GM18520 (cell line): ENCODE data around the gene MYO1D.
"Not testable (repeated sequence)": the region's sequence is repeated elsewhere in the genome, so short reads cannot be mapped to it uniquely, and the experiment has no call there.

Experiments
- ATAC-seq: cut with Tn5 transposase; IDR thresholded peaks from one replicate; pipeline ENCODE4 v1.9.1; 2021; ENCODE audit not compliant: unreplicated experiment

The MYO1D gene

DNA sequence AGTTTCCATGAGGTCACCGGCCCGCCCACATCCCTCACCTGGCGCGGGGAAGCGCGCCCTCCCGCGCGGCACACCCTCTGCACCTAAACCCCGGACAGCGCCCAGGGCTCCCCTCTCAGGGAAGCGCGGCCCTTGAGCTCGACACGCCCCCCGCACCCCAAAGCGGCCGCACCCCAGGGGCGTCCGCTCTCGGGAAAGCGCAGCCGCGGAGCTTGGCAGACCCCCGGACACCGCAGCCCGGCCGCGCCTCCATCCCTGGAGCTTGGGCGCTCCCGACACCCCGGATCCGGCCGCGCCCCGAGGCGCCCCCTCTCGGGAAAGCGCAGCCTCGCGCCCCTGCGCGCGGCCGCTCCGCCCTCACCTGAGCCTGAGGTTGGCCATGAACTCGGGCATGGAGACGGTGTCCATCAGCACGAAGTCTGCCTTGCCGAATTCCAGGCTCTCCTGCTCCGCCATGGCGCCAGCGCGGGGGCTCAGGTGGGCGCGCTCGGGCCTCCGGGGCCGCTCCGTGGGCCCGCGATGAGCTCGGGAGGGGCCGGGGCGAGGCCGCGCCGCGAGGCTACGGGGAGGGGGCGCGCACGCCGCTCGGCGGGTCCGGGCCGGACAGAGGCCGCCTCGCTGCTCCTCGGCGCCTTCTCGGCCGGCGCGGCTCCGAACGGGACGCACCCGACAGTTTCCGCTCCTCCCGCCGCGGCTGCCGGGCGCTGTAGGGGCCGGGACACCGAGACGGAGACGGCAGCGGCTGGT is at the start of gene MYO1D:
Gene MYO1D, minus strand, starts transcription at position 708 of the 747 bp plus-strand sequence. Its CDS starts 252 bp downstream, at position 456.
- peak; percentile 44 for ATAC-seq

GRCh38 chr17:32926183-32926582 is 49.3 kb upstream of the MYO1D start:
- ATAC-seq: no peak

DNA sequence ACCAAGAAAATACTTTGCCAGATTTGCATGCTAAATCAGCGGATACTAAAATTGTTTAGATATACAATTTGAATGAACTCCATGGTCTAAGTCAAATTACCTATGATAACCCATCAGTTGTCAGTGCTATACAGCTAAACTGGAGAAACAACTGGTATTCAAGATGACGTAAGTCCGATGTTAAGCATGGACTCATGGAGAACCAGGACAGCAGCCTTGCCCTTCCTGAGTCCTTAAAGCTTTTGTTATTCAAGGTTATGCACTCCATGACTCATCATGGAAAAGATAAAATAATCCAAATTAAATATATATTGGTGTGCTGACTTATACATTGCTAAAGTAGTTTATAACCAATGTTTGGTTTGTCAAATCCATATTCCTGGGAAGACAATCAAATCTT is 47.0 kb upstream of the MYO1D start:
- not testable (repeated sequence) for ATAC-seq

- ATAC-seq: no peak
Measured at GRCh38 chr17:32921017-32921416, 44.1 kb upstream of the MYO1D start.

- ATAC-seq: no peak
Measured at GRCh38 chr17:32920293-32920692, 43.4 kb upstream of the MYO1D start.

GRCh38 chr17:32919876-32920275 is 43.0 kb upstream of the MYO1D start:
- ATAC-seq: not testable (repeated sequence)

DNA sequence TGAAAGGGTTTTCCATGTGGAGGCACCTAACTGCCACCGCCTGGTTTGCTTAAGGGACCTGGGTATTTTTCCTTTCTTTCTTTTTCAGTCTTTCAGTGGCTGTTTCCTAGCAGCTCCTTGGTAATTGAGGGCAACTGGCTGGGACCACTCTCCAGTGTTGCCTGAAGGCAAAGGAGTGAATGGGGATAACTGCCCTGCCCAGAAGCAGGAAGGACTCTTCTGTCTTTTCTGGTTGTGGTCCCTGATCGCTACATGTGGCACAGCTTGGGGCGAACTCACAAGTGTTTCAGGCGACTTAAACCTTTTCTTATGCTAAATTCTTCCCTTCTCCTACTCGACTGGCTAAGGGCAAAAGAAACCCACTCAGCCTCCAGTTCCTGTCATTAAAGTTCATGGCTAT is 40.9 kb upstream of the MYO1D start:
- no peak for ATAC-seq

DNA sequence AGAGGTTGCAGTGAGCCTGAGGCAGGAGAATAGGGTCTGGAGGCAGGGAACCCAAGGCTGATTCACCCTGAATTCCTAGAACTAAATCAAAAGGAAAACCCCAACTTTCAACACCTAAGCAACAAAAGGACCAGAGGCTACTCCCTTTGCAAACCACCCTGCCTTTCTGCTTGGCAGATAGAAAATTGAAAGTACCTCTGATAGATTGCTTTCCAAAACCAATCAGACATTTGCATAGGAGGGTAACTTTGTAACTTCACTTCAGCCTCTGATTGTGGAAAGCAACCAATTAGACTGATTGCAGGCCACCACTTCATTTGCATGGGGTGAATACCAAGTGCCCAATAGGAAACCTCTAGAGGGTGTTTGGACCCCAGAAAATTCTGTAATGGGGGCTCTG is 40.2 kb upstream of the MYO1D start:
- no peak for ATAC-seq

- ATAC-seq: no peak
Measured at GRCh38 chr17:32916134-32916533, 39.2 kb upstream of the MYO1D start.

- no peak for ATAC-seq
Measured at GRCh38 chr17:32915245-32915644, 38.3 kb upstream of the MYO1D start.

DNA sequence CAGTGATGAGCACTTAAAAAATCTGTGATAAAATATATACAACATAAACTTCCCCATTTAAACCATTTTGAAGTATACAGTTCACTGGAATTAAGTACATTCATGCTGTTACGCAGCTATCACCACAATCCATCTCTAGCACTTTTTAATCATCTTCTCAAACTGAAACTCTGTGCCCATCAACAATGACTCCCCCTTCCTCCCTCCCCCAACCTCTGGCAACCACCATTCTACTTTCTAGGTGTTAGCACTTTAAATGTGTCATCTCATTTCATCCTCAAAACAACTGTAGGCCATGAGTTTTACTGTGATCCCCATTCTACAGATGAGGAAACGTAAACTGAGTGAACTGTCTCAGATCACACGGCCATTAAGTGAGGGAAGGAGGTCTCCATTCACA is 37.3 kb upstream of the MYO1D start:
- no peak for ATAC-seq

GRCh38 chr17:32913593-32913992 is 36.7 kb upstream of the MYO1D start:
- ATAC-seq: no peak

DNA sequence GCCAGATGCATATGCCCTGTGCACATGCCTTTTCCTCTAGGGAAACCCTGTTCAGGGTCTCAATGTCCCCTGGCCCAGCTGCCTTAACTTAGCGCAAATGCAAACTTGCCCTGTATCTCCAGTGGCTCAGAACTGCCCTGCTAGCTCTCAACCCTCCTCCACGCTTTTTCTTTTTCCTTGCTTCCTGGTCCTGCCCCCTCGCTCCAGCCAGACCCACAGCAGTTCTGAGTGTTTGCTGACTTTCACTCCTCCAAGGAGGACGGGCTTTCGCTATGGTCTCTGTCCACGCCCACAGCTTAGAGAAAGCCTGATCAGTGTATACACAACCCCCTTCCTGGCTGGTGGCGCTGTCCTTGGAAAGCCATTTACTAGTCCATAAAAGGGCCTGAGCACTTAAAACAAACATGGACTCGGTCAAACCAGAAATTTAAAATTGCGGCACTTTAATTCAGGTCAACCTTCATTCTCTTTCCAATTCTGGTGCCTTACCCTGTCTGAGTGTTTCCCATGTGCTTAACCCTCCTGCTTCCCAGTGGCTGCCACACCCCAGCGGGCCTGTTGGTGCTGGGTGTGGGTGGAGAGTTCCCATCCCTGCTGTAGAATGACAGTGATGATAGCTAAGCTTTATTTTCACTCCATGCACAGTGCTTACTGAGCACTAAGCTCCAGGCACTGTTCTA is 35.4 kb upstream of the MYO1D start:
- no peak for ATAC-seq

DNA sequence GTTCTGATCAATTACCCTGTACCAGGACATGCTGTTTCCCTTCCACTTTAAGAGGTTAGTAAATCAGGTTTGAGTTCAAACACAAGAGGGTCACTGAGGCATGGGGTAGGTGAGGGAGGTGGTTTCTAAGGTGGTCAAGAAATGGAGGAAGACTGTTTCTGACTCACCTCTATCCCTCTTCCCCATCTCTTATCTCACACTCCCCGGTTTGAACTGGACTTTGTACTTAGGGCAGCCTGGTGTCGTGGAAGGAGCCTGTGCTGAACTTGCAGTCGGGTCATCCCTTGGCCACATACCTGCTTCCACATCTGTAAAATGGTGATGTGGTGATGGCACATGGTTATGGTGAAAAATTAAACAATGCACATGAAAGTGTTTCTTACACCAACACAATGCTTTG is 33.8 kb upstream of the MYO1D start:
- ATAC-seq: no peak

DNA sequence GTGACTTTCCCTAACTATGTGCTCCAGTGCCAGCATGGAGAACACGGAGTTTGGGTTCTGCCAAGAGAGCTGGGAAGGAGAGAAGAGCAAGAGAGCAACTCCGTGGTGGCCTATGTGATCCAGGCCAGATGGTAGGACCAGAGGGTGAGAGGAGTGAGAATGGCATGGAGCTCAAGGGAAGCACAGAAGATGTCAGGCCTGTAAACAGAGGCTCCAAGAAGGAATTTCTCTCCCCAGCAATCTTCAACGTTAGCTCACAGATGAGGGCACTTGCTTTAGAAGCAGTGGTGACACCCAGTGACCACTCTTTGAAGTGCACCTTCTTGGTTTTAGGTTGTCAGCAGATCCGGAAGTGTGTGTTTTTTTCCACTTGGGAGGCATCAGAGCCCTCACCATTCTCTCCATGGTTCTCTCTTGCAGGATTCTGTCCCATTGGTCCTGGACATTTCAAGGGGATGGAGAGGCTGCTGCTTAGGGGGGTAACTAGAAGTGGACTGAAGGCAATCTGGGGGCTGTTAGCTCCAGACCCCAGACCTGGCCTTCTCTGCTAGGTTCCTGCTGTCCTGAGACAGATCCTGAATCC is 33.0 kb upstream of the MYO1D start:
- ATAC-seq: peak; percentile 53

- no peak for ATAC-seq
Measured at GRCh38 chr17:32907583-32907982, 30.7 kb upstream of the MYO1D start.

- ATAC-seq: no peak
Measured at GRCh38 chr17:32904891-32905290, 28.0 kb upstream of the MYO1D start.

DNA sequence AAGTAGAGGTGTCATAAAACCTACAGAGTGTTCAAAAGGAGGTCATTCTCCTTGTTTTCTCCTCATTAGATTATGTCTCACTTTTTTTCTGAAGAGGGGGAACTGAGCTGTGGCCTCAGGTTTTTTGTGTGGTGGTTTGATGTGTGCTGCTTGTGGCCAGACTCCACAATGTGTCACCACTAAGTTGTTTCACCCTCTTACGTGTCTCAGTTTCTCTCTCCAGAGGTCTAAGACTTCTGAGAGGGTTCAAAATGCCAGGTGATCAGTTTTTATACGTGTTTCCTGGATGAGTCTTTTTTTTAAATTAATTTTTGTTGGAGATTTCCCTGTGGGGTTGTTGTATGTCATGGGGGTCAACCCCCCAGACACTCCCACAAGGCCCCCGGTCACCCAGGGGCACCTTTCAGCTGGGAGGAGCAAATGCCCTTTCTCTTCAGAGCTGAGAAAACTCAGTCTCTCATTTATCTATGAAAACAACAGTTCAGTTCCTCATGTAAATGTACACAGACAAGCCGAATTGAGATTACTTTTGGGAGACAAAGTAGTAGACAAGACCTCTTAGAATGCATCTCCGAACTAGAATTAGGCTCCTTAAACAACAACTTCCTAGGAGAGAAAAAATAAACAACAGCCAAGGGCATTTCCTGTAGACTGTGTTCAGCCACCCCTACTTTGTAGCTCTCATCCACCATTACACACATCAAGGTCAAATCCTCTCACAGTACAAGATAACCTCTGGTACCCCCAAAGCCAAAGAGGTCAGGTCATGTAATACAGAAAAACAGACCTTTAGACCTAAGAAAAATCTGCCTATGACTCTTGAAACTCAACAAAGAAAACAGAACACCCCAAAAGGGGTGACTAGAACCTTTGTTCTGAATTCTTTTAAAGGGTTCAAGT is 27.1 kb upstream of the MYO1D start:
- ATAC-seq: no peak

DNA sequence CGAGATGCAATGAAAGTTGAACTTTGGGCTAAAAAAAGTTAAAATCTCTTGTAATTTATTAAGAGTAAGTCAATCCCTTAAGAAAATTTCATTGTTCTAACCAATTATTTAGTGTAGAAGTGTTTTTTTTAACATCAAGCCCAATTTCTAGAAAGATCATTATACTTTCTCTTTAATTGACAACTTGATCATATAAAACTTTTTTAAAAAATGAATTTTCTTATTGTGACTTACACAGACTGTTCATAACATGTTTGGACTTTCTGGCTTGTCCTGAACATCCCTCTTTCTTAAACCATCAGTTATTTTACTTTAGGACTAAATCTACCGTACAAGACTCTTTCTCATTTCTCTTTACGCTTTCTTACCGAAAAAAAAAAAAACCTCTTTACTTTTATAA is 24.8 kb upstream of the MYO1D start:
- ATAC-seq: no peak

GRCh38 chr17:32899236-32900013 is 22.5 kb upstream of the MYO1D start:
- no peak for ATAC-seq
